HCT116 (cell line): ENCODE results near the gene CPT2.

Source experiments
- ATF3 ChIP-seq: IDR thresholded peaks from 2 replicates; pipeline ENCODE4 v1.6.1; 2012
- CTCF ChIP-seq, 3 experiments: fragments of 200-600 bp in 1 of 3; sonication (generic) in 1 of 3; IDR thresholded peaks in 2 of 3; conservative IDR thresholded peaks in 1 of 3; 2 replicates each; pipeline ENCODE4 v1.5.1; 2012 to 2017; ENCODE audit warnings: low read depth in 2 of 3, low read length in 2 of 3, antibody characterized with exemption in 1 of 3, borderline replicate concordance in 1 of 3, control low read depth in 1 of 3, mild to moderate bottlenecking in 1 of 3, mixed read lengths in 1 of 3, mixed run types in 1 of 3, moderate library complexity in 1 of 3; ENCODE audit not compliant: insufficient read depth in 1 of 3
- EZH2 ChIP-seq: fragments of 200-600 bp; sonication (generic); IDR thresholded peaks from 2 replicates; pipeline ENCODE4 v1.6.1; 2017; ENCODE audit warnings: antibody characterized with exemption, mixed run types
- EZH2phosphoT487 ChIP-seq: fragments of 200-600 bp; IDR thresholded peaks from 2 replicates; pipeline ENCODE4 v1.6.1; 2018; ENCODE audit warnings: antibody characterized with exemption, borderline replicate concordance
- MAX ChIP-seq: IDR thresholded peaks from 2 replicates; pipeline ENCODE4 v1.6.1; 2012
- POLR2A ChIP-seq: IDR thresholded peaks from 2 replicates; pipeline ENCODE4 v1.7.0; 2011; ENCODE audit warnings: borderline replicate concordance; ENCODE audit not compliant: insufficient read depth, insufficient read length; ENCODE audit errors: extremely low read depth
- POLR2AphosphoS5 ChIP-seq: IDR thresholded peaks from 2 replicates; pipeline ENCODE4 v1.6.1; 2011; ENCODE audit warnings: mild to moderate bottlenecking, low read depth, low read length, moderate library complexity
- REST ChIP-seq: IDR thresholded peaks from 2 replicates; pipeline ENCODE4 v1.6.1; 2012; ENCODE audit warnings: low read depth
- TCF7L2 ChIP-seq: IDR thresholded peaks from 2 replicates; pipeline ENCODE4 v1.7.0; 2011; ENCODE audit warnings: borderline replicate concordance, inconsistent platforms; ENCODE audit not compliant: insufficient read depth, insufficient read length; ENCODE audit errors: extremely low read depth
- YY1 ChIP-seq: IDR thresholded peaks from 2 replicates; pipeline ENCODE4 v1.6.1; 2011; ENCODE audit warnings: low read length, low read depth, moderate library complexity, mild to moderate bottlenecking; ENCODE audit not compliant: insufficient replicate concordance; ENCODE audit errors: extremely low read depth
- ZFX ChIP-seq: fragments of 450-650 bp; IDR thresholded peaks from 2 replicates; pipeline ENCODE4 v1.6.1; 2017

GRCh38 chr1:53210352-53210751, 13.7 kb downstream of the CPT2 start:
- TF ChIP-seq CTCF (IDR thresholded peaks at IDR 0.05 in 2 of 3, conservative IDR thresholded peaks at IDR 0.05 in 1 of 3; ENCODE audit: borderline replicate concordance in 1 of 3, insufficient read depth in 1 of 3, low read depth in 2 of 3, low read length in 2 of 3) (no peak), POLR2AphosphoS5 (no peak), REST (no peak), ZFX (no peak), EZH2 (no peak), POLR2A (no peak), TCF7L2 (no peak), MAX (no peak), YY1 (no peak), ATF3 (no peak), EZH2phosphoT487 (no peak)
